GM21576 (cell line): ENCODE data around the gene ZDHHC14.

Experiments used
- ATAC-seq: cut with Tn5 transposase; IDR thresholded peaks from one replicate; pipeline ENCODE4 v1.9.1; 2021; ENCODE audit warnings: mild to moderate bottlenecking, moderate library complexity; ENCODE audit not compliant: unreplicated experiment

Gene ZDHHC14

DNA sequence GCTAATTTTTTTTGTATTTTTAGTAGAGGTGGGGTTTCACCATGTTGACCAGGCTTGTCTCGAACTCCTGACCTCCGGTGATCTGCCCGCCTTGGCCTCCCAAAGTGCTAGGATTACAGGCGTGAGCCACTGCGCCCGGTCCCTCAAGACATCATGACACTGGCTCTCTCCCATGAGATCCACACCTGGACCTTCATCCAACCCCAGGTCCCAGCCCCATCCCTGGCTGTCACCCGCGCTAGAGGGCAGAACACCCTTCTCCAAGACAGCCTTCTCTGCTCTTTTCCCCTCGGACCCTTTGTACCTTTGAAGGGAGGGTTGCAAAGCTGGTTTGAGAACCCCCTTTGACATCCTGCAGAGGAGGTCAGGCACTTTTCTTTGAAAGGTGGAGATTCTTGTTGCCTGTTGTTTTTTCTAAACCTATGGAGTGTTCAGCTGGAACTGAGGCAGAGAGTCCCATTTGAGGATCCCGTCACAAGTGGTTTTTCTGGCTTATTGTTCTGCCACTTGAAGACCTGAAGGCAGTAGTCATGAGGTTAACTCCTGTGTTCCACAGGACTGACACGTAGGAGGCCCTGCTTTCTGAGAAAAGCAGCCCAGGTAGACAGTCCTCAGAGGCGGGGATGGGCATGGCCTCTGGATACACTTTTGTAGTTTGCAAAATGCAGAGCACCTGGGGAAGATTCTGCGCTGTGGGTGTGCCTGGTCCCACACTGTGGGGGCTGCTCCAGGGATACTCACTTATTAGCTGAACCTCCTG is 270.9 kb downstream of the ZDHHC14 start:
- no peak for ATAC-seq

DNA sequence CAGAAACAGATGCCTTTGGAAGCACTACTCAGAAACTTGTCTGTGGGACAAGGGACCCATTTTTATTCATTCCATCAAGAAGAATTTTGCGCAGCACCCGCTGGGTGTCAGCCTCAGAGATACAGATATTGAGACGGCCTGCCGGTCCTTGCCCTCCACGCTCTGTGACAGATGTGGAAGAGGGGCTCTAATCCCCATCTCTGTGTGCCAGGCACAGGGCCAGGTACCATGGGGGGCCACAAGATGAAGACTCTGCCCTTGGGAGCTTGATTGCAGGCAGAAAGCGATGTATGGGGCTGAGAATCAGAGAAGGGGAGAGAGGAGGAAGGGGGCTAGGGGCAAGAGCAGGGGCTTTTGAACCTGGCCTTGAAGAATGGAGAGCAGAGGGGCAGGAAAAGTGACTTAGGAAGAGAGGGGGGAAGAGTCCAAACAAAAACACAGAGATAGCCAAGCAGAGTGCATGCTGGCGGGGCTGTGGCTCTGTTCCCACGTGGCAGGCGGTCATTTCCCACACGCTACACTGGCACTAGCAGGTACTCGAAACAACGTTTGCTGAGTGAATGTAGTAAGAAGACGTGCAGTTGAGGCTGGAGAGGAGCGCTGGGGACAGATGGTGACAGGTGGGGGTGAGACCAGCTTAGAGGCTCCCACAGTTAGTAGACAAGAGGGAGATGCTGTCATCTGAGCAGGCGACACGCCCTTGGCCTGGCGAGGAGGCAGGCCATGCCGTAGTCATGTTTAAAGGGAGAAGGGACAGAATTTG is 271.8 kb downstream of the ZDHHC14 start:
- ATAC-seq: no peak

DNA sequence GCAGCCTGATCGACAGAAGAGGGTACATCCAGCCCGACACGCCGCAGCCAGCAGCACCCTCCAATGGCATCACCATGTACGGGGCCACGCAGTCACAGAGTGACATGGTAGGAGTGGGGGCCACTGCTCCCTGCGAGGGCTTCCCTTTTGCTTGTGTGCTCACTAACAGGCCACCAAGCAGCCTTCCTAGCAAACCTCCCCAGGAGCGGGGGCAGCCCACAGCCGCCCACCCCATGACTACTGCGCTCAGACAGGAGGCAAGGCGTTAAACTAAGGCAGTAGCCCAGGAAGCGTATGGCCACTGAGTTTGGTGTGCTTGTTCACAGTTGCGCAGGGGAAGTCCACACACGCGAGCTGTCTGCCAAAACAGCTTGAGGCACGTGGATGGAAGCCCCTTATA is 272.5 kb downstream of the ZDHHC14 start:
- ATAC-seq: no peak

DNA sequence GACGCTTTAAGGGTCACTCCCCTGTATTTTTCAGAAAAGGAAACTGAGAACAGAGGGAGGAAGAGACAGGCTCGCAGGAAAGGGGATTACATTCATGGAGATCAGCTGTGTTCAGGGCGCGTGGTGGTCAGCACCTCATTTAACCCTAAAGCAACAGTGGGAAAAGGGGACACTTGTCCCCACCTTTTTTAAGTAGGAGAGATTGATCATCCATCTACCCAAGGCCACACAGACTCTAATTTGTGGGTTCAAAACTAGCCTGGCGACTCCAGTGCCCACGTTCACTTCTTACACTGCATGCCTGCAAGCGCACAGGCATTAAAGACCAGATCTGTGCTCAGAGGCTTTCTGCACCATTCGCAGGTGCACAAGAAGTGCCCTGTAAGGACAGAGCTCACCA is 274.1 kb downstream of the ZDHHC14 start:
- no peak for ATAC-seq

DNA sequence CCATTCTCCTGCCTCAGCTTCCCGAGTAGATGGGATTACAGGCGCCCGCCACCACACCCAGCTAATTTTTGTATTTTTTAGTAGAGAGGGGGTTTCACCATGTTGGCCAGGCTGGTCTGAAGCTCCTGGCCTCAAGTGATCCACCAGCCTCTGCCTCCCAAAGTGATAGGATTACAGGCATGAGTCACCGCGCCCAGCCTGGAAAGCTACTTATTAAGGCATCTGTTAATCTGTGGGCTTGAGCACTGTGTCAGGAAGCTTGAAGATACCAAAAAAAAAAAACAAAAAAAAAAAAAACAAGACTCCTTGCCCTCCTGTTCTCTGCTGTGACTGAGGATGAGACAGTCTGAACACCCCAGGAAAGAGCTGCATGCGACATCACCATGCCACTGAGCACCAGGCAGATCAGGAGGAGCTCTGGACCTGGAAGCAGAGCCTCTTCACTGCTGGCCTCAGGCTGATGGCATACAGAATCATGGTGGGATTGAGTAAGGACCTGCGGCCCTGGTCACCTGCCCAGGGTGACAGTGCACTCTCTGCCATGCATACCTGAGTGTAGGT is 275.5 kb downstream of the ZDHHC14 start:
- ATAC-seq: no peak

DNA sequence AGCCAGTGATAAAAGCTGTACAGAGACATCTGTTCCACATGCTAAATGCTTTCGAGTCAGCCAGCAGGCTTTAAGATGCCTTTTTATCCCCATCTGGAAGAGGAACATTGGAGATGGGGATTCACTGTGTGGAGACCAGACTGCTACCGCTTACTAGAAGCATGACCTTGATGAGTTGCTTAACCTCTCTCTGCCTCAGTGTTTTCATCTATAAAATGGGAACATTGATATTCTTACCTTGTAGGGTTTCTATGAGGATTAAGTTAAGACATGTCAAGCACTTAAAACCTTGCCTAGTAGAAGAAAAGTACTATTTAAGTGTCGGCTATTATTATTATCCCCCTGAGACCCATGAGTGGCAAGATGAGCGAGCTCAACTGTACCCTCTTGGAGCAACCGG is 276.8 kb downstream of the ZDHHC14 start:
- no peak for ATAC-seq

DNA sequence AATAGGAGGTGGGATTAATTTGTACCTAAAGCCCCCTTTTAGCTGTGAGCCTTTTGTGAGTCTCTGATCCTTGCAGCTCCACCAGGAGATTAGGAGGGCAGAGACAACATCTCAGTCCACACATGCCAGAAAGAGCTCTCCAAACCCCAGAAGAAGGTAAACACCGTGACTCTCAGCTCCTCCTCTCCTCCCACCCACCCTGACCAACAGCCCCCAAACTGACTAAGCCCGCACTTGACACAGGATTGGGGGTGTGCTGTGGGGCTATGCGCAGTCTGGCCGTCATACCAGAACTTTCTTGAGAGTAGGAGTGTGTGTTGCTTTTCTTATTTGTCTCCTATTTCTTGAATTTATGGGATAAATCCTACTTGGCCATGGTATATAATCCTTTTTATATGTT is 277.3 kb downstream of the ZDHHC14 start:
- ATAC-seq: no peak

DNA sequence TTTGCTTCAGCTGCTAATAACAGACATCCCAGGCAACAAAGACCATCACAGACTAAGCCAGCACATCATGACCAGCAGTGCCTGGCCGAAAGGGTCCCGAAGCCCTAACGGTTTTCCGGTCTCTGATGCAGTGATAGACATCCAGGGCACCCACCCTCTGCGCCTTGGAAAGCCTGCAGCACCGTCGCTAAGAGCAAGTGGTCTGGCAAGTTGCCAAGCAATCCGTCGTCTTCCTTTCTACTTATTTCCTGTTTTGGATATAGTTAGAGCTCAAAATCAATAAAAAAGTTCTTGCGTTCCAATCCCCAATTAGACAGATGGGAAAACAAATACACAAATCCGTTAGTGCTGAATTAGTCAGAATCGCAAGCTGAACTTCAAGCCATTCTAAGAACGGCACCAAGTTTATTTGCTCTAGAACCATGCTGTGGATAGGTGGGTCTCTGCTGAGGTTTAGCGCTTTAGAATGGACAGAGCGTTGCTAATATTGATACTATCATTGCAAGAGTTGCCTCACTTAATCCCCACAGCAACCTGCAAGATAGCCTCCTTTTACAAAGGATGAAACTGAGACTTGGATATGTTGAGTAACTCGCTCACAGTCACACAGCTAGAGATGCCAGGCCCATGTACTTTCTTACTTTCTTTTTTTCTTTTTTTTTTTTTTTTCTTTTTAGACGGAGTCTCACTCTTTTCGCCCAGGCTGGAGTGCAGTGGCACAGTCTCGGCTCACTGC is 278.7 kb downstream of the ZDHHC14 start:
- ATAC-seq: no peak

DNA sequence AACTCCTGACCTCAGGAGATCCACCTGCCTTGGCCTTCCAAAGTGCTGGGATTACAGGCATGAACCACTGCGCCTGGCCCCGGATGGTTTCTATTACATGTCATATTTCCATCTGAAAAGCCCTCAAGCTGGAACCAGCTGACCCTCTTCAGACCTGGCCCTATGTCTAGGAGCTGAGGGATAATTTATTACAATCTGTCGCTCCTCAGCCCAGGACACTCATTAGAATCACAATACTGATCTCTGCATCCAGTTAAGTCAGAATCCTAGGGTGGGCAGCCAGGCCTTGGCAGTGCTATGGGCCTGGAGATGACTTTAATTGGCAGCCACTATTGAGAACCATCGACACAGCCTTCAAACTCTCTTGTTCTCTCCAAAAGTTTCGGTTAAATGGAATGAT is 279.4 kb downstream of the ZDHHC14 start:
- no peak for ATAC-seq

DNA sequence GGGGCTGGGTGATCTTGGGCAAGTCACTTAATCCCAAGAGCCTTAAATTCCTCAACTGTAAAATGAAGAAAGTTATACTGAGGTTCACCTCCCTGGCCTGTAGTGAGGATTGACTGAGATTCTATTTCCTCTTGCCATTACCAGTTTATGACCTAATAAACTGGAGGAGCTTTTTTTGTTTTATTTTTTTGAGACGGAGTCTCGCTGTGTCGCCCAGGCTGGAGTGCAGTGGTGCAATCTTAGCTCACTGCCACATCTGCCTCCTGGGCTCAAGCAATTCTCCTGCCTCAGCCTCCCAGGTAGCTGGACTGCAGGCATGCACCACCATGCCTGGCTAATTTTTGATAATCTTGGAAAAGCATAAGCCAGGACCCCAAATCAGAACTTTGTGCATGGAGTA is 280.7 kb downstream of the ZDHHC14 start:
- no peak for ATAC-seq

DNA sequence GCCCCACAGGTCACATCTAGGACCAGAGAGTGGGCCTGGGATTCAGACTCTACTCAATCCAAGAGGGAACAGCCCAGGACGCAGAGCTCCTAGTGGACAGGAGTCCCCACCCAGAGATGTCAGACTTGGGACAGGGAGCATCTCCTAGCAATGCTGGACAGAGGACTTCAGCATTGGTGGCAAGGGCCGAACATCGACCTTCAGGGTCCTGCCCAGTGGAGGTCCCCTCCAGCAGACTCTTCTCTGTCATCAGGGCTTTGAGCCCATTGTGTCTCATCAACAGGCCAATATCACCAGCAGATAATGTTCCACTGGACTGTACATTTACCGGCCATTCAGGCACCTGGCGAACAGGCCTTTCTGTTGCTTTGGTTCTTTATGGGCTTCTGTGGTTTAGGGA is 282.3 kb downstream of the ZDHHC14 start:
- ATAC-seq: no peak

DNA sequence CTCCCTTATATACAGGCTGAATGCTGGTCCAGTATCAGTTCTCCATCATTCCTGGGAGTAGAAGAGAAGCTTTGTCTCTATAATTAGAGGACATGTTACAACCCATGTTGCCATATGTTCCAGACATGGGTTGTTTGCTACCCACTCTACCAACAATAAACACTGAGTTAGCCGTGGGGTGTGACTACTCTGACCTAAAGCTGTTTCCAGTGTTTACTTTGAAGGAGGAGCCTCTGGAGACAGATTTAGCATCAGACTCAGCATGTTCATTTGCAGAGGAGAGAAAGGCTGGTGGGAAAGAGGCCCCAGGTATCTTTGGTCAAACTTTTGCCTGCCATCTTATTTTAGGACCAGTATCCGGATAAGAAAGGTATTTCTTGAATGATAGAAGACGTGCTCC is 284.2 kb downstream of the ZDHHC14 start:
- no peak for ATAC-seq

DNA sequence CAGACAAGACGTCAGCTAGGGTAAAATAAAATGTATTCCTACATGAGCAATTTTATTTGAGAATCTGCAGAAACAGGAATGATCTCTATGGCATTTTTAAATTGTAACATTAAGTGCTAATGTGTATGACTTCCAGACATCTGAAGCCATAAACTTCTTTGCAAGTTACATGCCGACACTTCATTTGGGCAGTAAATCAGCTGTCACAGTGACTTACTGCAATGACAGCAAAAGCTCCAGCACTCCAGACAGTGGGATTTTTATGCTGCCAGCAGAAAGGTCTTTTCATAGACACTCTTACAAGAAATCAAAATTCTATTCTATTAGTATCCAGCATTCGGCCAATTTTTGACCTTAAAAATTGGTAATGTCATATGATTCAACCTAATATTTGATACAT is 285.7 kb downstream of the ZDHHC14 start:
- ATAC-seq: no peak

DNA sequence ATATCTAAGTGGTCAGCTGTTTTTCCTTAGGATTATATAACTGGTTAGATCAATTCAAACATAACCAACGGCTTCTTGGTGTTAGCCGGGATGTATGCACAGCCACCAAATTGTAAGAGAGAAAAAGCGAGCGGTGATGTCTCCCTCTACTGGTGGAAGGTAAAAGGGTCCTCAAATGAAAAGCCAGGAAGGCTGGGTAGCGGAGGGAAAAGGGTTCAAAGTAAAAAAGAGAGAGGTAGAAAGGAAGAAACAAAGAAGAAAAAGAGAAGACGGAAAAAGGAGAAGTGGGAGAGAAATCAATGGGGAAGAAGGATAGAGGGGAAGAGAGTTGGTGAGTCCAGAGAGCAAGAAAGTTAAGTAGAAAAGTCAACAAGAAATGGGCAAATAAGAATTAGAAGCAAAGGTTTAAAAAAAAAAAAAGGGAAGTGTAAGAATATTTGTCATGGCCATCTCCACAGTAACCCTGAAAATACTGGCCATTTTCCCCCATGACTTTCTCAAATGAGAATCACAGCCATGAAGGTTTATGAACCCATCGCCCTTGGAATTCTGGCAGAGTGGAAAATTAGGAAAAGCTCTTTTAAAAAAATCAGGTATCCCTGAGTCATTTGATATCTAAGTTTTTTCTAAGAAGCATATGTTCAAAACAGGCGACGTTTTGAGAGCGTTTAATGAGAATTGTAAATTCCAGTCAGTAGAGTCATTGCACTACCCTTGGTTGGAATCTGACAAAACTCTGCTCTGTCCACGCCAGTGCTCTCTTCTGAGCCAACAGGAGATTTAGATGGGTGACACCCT is 286.4 kb downstream of the ZDHHC14 start:
- ATAC-seq: no peak

DNA sequence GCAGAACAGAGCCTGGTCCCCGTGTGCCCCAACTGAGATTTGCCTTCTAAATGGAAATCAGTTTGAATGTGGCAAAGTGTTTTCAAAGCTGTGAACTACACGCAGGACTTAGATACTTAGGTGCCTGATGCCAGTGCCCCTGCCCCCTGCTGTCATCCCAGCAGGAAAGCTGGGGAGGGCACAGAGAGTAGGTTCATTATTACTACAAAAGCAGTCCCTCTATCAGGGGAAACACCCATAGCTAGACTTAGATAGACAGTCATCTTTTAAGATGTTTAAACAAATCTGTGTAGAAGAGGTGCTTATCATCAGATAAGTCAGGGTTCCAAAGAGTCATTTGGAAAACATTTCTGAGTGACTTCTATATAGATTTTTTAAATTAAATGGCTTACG is 287.0 kb downstream of the ZDHHC14 start:
- ATAC-seq: no peak

DNA sequence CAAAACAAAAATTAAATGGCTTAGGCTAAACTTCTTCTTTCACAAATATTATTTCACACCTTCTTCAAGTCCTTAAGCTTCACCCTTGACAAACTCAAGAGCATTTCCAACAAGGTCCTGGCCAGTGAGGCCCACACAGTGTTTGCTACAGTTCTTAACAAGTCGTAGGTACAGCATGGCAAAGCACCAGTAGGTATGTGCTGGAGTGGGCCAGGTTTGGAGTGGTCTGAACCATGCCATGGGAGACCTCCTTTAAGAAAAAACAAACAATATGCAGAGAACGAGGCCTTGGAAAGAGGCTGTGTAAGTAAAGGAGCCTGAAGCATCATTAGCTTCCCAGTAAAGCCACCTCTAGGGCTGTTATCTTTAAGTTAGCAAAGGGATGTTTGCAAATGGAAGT is 287.7 kb downstream of the ZDHHC14 start:
- ATAC-seq: no peak

DNA sequence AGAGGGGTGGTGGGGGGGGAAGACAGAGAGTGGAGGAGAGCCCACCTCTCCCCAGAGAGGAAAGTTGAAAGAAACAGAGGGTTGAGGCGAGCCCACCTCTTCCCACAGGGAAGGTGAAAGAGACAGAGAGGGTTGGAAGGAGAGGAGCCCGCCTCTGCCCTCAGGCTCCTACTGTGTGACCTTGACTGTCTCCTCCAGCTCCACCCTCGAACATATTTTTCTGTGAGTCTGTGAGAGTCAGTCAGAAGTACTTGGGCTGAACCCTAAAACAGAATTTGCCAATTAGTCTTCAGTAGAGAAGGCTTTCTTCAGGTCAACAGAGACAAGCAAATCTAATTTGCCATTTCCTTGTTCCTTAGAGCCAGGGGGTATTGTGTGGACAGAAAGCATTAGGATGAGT is 288.3 kb downstream of the ZDHHC14 start:
- no peak for ATAC-seq

DNA sequence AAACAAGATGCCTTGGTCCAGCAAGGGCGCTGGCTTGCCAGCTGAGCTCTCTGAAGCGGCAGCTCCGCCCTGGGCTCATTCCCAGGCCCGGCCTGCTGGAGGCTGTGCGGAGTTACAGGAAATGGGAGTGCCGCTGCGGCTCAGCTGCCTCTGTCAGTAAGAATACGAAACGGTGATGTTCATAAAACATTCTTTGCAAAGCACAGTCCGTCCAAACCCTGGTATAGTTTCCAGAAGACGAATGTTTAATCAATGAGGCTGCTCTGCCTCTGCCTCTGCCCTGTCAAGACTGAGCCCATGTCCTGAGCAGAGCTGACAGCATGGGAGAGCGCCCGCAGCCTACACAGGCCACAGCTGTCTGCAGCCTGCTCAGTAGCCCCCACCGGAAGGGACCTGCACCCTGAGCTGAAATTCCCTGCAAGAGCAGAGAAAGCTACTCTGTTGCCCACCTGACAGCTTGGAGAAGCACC is 288.8 kb downstream of the ZDHHC14 start:
- ATAC-seq: no peak

DNA sequence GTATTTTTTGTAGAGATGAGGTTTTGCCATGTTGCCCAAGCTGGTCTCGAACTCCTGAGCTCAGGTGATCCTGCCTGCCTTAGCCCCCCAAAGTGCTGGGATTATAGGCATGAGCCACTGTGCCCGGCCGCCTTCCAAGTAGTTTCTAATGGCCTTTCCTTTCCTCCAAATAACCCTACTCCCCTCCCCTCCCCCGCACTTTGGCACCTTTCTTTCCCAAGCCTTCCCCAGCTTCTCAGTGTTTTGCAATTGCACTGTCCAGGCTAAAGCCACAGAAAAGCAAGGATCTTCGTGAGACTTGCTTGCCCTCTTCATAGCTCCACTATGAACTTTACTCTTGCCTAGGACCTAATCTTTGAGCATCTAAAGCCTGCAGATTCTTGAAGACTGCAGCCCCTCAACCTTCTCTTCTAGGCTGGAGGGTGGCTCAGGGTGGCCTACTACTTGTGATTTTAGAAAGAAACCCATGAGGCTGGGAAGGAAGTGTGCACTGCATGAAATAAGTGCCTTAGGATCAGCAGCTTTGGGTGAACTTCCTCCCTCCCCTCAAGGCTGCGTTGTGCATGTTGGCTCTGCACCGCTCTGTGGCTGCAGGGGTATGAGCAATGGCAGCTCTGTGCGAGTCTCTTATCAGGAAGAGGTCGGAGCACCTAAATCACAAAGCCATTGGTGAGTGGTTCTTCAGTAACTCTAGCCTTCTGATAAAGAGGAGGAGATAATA is 289.6 kb downstream of the ZDHHC14 start:
- no peak for ATAC-seq
